GM12873 (cell line): Measurements from ENCODE around the gene JPH2.

Experiments used
- CTCF ChIP-seq: IDR thresholded peaks from 2 replicates; pipeline ENCODE4 v1.5.1; 2012; ENCODE audit warnings: low read depth, mild to moderate bottlenecking, moderate library complexity, low read length, control low read depth; ENCODE audit not compliant: insufficient read depth; ENCODE audit errors: missing control alignments

Gene JPH2

DNA sequence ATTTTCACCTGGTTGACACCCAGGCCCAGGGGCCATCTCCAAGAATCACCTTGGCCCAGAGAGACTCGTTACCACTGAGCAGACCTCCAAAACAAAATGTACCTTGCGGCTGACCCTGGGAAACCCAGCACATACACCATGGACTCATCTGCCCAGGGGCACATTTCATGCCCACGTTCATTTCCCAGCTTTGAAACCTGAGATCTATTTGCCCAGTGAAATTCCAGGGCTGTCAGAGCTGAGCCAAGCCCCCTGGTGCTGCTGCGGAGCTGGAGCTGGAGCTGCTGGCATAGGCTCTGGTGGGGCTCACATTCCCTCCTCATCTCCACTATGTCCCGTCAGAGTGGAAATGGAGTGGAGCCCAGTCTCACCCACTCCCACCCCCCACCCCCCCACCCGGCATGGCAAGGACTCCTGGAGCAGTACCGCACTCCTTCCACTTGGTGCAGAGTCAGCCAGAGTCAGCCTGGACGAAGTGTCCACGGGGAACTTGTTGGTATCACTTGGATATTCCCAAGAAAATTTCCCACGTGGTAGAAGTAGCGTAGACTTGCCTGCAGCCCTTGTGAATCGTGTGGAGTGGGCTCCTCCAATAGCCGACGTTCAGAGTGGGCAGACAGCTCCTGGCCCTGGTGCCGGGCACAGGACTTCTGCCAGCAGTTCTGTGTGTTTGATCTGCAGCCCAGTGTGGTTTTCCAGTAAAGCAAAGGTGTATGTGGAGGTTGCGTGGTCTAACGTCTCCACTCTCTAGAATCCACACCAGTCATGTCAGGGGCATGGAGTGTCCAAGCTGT, 41.7 kb upstream of the JPH2 start:
- TF ChIP-seq CTCF, result no peak

GRCh38 chr20:44224637-44225036, 37.6 kb upstream of the JPH2 start:
- TF ChIP-seq CTCF, result no peak

GRCh38 chr20:44223721-44224120, 36.7 kb upstream of the JPH2 start:
- no peak for TF ChIP-seq CTCF

DNA sequence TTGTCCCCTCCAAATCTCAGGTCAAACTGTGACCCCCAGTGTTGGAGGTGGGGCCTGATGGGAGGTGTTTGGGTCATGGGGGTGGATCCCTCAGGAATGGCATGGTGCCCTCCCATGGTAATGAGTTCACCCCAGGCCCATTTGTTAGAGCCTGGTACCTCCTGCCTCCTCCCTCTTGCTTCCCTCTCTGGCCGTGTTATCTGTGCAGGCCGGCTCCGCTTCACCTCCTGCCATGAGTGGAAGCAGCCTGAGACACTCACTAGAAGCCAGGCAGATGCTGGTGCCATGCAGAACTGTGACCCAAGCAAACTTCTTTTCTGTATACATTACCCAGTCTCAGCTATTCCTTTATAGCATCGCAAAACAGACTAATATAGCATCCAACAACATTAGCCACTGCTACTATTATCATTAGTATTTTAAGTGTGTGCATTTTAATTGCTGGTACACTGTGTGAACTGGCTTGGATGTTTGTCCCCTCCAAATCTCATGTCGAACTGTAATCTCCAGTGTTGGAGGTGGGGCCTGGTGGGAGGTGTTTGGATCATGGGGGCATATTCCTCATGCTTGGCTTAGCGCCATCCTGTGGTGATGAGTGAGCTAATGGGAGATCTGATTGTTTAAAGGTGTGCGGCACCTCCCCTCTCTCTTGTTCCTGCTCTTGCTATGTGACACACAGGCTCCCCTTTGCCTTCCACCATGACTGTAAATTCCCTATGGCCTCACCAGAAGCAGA, 35.8 kb upstream of the JPH2 start:
- TF ChIP-seq CTCF, result no peak

GRCh38 chr20:44222027-44222426, 35.0 kb upstream of the JPH2 start:
- no peak for TF ChIP-seq CTCF

DNA sequence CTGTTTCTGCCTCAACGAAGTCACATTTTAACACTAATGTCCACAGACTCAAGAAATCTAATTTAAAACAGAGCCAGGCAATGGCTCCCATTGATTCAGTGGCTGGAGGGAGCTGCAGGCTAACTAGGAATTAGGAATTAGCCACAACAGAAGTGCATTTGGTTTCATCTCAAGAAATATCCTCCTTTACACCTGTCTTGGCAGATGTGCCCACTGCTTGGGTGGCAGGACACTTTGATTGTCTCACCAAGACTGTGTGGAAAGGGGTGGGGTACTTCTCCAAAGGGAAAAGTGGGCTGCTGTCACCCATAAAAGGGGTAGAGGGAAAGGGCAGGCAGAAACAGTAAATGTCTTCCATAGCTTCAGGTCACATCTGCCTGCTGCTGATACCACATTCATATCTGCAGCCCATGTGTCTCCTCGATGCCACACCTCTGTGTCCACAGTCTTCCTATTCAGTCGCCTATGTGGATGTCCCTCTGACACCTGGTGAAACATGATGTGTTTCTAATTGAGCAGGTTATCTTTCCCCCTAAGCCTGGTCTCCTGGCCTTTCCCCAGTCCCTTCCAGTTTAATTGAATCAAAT, 34.5 kb upstream of the JPH2 start:
- no peak for TF ChIP-seq CTCF

DNA sequence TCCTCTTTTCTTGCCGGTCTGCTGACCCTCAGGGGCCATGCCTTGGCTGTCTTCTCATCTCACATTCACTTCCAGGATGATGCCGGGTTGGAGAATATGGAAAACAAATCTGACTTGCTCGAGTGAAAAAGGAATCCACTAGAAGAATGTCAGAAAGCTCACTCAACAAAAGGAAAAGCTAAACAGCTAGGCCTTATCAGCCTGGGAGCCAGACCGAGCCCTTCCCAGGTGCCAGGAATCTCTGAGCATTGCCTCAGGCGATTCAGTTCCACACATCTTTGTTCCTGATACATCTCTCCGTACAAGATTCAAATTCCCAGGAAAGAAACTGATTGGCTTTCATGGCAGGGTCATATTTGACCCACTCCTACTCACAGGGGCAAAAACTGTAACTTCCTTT, 32.8 kb upstream of the JPH2 start:
- TF ChIP-seq CTCF, result no peak
